NCI-H82 (cell line): ENCODE results near the gene YKT6.
"Not testable (repeated sequence)": the region's sequence is repeated elsewhere in the genome, so short reads cannot be mapped to it uniquely, and the experiment has no call there.

Experiments used
- DNase-seq: peaks from one replicate; lab custom pipeline; 2025; lab: John Stamatoyannopoulos, UW

The YKT6 gene

GRCh38 chr7:44200699-44201461 lies at the start of gene YKT6:
Gene YKT6 (plus strand): TSS chr7:44200978. CDS start chr7:44201136, 158 bp downstream.
- DNase-seq, result peak; percentile 99

GRCh38 chr7:44151956-44152355 lies 48.8 kb upstream of the YKT6 start:
- no peak for DNase-seq

GRCh38 chr7:44152971-44153947 lies 47.5 kb upstream of the YKT6 start:
- no peak for DNase-seq

GRCh38 chr7:44153948-44154335 lies 46.8 kb upstream of the YKT6 start:
- no peak for DNase-seq

- no peak for DNase-seq
Measured at GRCh38 chr7:44154703-44155102, 46.1 kb upstream of the YKT6 start.

- no peak for DNase-seq
Measured at GRCh38 chr7:44155191-44156185, 45.3 kb upstream of the YKT6 start.

GRCh38 chr7:44156453-44157010 lies 44.2 kb upstream of the YKT6 start:
- no peak for DNase-seq

- peak; percentile 28 for DNase-seq
Measured at GRCh38 chr7:44157116-44158080, 43.4 kb upstream of the YKT6 start.

GRCh38 chr7:44158096-44158872 lies 42.5 kb upstream of the YKT6 start:
- no peak for DNase-seq

- DNase-seq, result no peak
Measured at GRCh38 chr7:44158873-44159631, 41.7 kb upstream of the YKT6 start.

GRCh38 chr7:44159824-44160630 lies 40.8 kb upstream of the YKT6 start:
- no peak for DNase-seq

- DNase-seq, result no peak
Measured at GRCh38 chr7:44161371-44161770, 39.4 kb upstream of the YKT6 start.

- DNase-seq, result no peak
Measured at GRCh38 chr7:44162179-44162578, 38.6 kb upstream of the YKT6 start.

- DNase-seq, result no peak
Measured at GRCh38 chr7:44162785-44163395, 37.9 kb upstream of the YKT6 start.

GRCh38 chr7:44163591-44163990 lies 37.2 kb upstream of the YKT6 start:
- no peak for DNase-seq

- DNase-seq, result peak; percentile 44
Measured at GRCh38 chr7:44167920-44168319, 32.9 kb upstream of the YKT6 start.

- DNase-seq, result not testable (repeated sequence)
Measured at GRCh38 chr7:44171901-44172300, 28.9 kb upstream of the YKT6 start.
